ENCODE measurements around the gene ZNF516.

Gene ZNF516

GRCh38 chr18:76437011-76437410 lies 58.0 kb downstream of the ZNF516 start:
- Histone ChIP-seq H3K9me3 (no peaks in the 10 kb centered on the region), H3K36me3 (peaks cover 94% of the 10 kb centered on the region)

GRCh38 chr18:76436342-76436741 lies 58.7 kb downstream of the ZNF516 start:
- peak overlapping the region; percentile 56 for H3K27ac ChIP-seq
- peaks cover 12 to 21% of the 10 kb centered on the region in 2 experiments for H3K4me1 ChIP-seq (ENCODE audit: control insufficient read depth in 1 of 2, insufficient read depth in 1 of 2, low read depth in 1 of 2, low read length in 1 of 2)
- TF ChIP-seq, protein P1, sequence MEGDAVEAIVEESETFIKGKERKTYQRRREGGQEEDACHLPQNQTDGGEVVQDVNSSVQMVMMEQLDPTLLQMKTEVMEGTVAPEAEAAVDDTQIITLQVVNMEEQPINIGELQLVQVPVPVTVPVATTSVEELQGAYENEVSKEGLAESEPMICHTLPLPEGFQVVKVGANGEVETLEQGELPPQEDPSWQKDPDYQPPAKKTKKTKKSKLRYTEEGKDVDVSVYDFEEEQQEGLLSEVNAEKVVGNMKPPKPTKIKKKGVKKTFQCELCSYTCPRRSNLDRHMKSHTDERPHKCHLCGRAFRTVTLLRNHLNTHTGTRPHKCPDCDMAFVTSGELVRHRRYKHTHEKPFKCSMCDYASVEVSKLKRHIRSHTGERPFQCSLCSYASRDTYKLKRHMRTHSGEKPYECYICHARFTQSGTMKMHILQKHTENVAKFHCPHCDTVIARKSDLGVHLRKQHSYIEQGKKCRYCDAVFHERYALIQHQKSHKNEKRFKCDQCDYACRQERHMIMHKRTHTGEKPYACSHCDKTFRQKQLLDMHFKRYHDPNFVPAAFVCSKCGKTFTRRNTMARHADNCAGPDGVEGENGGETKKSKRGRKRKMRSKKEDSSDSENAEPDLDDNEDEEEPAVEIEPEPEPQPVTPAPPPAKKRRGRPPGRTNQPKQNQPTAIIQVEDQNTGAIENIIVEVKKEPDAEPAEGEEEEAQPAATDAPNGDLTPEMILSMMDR (IDR thresholded peaks at IDR 0.05) = no peak
- H3K9me3 ChIP-seq = no peaks in the 10 kb centered on the region
- H3K27me3 ChIP-seq = no peaks in the 10 kb centered on the region
- H3K36me3 ChIP-seq = peaks cover 87% of the 10 kb centered on the region
- no peak overlapping the region for H3K4me3 ChIP-seq (ENCODE audit: low read depth in 1 of 2, low read length in 1 of 2)

More at GRCh38 chr18:76437011-76437410, 58.0 kb downstream of the ZNF516 start:
- H3K27ac ChIP-seq = no peak overlapping the region
- no peaks in the 10 kb centered on the region for H3K27me3 ChIP-seq
- TF ChIP-seq, protein P1 (IDR thresholded peaks at IDR 0.05) = no peak
- peaks cover 9 to 17% of the 10 kb centered on the region in 2 experiments for H3K4me1 ChIP-seq (ENCODE audit: control insufficient read depth in 1 of 2, insufficient read depth in 1 of 2, low read depth in 1 of 2, low read length in 1 of 2)
- no peak overlapping the region for H3K4me3 ChIP-seq (ENCODE audit: low read depth in 1 of 2, low read length in 1 of 2)

GRCh38 chr18:76435316-76435989 lies 59.6 kb downstream of the ZNF516 start:
- Histone ChIP-seq H3K27me3 (no peaks in the 10 kb centered on the region), H3K27ac (peak overlapping the region; percentile 56), H3K4me1 (ENCODE audit: control insufficient read depth in 1 of 2, insufficient read depth in 1 of 2, low read depth in 1 of 2, low read length in 1 of 2) (peaks cover 17 to 29% of the 10 kb centered on the region in 2 experiments), H3K4me3 (ENCODE audit: low read depth in 1 of 2, low read length in 1 of 2) (no peak overlapping the region), H3K9me3 (no peaks in the 10 kb centered on the region), H3K36me3 (peaks cover 78% of the 10 kb centered on the region)
- TF ChIP-seq, protein P1 (IDR thresholded peaks at IDR 0.05) = no peak

DNA sequence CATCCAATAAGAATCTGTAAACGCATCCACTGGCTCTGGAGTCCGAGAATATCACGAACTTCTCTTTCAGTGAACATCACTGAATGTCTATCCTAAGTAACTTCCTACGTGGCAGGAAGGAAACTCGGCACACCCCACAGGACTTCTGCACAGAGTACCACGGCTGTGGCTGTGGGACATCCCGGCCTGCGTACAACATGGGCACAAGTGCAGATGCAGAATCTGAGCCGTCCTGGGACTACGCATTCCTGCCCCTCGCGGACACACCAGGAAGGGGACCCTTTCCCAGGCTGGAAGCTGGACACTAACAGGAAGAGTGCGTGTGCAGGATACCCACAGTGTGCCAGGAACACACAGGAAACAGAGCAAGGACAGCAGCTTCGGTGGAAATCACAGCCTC lies 60.6 kb downstream of the ZNF516 start:
- H3K4me3 ChIP-seq (ENCODE audit: low read depth in 1 of 2, low read length in 1 of 2) = no peak overlapping the region
- peaks cover 70% of the 10 kb centered on the region for H3K36me3 ChIP-seq
- H3K9me3 ChIP-seq = no peaks in the 10 kb centered on the region
- H3K27ac ChIP-seq = peak overlapping the region; percentile 56
- H3K27me3 ChIP-seq = no peaks in the 10 kb centered on the region
- TF ChIP-seq, protein P1 (IDR thresholded peaks at IDR 0.05) = no peak
- H3K4me1 ChIP-seq (ENCODE audit: control insufficient read depth in 1 of 2, insufficient read depth in 1 of 2, low read depth in 1 of 2, low read length in 1 of 2) = peaks cover 18 to 34% of the 10 kb centered on the region in 2 experiments

DNA sequence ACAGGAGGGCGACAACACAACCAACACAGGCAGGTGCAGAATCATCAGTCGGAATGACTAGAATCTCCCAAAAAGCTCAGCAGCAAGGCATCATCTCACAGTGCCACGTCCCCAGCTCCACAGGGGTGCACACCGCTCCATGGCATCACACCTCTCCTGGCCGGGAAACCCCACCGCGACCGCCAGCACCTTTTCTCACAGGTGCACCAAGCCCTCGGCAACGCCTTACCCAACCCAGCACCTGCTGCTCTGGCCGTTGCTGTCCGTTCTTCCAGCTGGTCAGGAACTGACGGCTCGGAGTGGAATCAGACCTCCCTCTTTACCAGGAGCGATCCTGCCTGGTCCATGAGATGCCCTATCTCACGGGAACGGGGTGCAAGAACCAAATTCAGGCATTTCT lies 61.3 kb downstream of the ZNF516 start:
- Histone ChIP-seq H3K27me3 (no peaks in the 10 kb centered on the region), H3K9me3 (no peaks in the 10 kb centered on the region), H3K4me3 (ENCODE audit: low read depth in 1 of 2, low read length in 1 of 2) (no peak overlapping the region), H3K36me3 (peaks cover 63% of the 10 kb centered on the region), H3K27ac (peak overlapping the region; percentile 56), H3K4me1 (ENCODE audit: control insufficient read depth in 1 of 2, insufficient read depth in 1 of 2, low read depth in 1 of 2, low read length in 1 of 2) (peaks cover 20 to 38% of the 10 kb centered on the region in 2 experiments)
- TF ChIP-seq, protein P1 (IDR thresholded peaks at IDR 0.05) = no peak

All from neutrophil (primary cell).